Mesothelial cell of epicardium (in vitro differentiated cells): ENCODE data around the gene ROBO1. TPM values are rescaled to one million over a fixed set of nuclear protein-coding genes. Genes with fewer than 3 reads are reported as not detected.

Experiments used
- DNase-seq, 2 experiments: peaks; one replicate each; pipeline ENCODE4 v3.0.0; 2021; ENCODE audit warnings: low spot score in 2 of 2; ENCODE audit not compliant: unreplicated experiment in 2 of 2
- H3K27ac Mint-ChIP-seq: 2 replicates; pipeline ENCODE4 v1.8.0; 2021; ENCODE audit warnings: mixed read lengths
- H3K27me3 Mint-ChIP-seq: 2 replicates; pipeline ENCODE4 v1.8.0; 2021; ENCODE audit warnings: low read depth, mixed read lengths
- H3K36me3 Mint-ChIP-seq: 2 replicates; pipeline ENCODE4 v1.8.0; 2021; ENCODE audit warnings: mixed read lengths
- H3K4me1 Mint-ChIP-seq: 2 replicates; pipeline ENCODE4 v1.8.0; 2021; ENCODE audit warnings: mixed read lengths
- H3K4me3 Mint-ChIP-seq: 2 replicates; pipeline ENCODE4 v1.8.0; 2021; ENCODE audit warnings: mild to moderate bottlenecking, moderate library complexity, mixed read lengths
- H3K9me3 Mint-ChIP-seq: 2 replicates; pipeline ENCODE4 v1.8.0; 2021; ENCODE audit warnings: mixed read lengths
- total RNA-seq: library from RNA; stranded (reverse); gene quantifications from 3 replicates; pipeline ENCODE4 v1.2.1, GENCODE V29; 2021
- TF ChIP-seq, protein P1 (sequence below): fragments of 200-600 bp; sonication (generic); IDR thresholded peaks from one replicate; pipeline ENCODE4 v1.5.0; 2021; ENCODE audit warnings: antibody characterized with exemption; ENCODE audit not compliant: unreplicated experiment

The ROBO1 gene
- total RNA-seq, 1 donor from 2014 or later, result 143 TPM

DNA sequence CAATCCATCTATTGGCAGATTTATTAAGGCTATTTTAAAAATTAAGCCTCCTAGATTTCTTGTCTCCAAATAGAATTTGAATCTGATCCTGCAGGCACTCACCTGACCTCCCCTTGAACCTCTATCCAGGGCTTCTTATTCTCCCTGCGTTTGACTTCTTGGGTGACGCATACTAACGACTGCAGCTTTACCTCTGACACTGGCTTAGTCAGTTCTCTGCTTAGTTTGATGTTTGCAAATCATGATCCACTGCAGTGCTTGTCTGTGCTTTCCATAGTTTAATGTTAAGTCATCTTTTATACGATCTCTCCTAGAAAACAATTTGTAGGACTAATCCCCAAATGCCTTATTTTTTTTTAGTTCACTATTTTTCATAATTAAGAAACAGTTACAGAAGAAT is 233.1 kb downstream of the ROBO1 start:
- Mint-ChIP-seq H3K27ac (no peak overlapping the region), H3K36me3 (no peaks in the 10 kb centered on the region), H3K4me1 (peaks cover 23% of the 10 kb centered on the region), H3K27me3 (no peaks in the 10 kb centered on the region), H3K9me3 (no peaks in the 10 kb centered on the region), H3K4me3 (no peak overlapping the region)
- TF ChIP-seq, protein P1, sequence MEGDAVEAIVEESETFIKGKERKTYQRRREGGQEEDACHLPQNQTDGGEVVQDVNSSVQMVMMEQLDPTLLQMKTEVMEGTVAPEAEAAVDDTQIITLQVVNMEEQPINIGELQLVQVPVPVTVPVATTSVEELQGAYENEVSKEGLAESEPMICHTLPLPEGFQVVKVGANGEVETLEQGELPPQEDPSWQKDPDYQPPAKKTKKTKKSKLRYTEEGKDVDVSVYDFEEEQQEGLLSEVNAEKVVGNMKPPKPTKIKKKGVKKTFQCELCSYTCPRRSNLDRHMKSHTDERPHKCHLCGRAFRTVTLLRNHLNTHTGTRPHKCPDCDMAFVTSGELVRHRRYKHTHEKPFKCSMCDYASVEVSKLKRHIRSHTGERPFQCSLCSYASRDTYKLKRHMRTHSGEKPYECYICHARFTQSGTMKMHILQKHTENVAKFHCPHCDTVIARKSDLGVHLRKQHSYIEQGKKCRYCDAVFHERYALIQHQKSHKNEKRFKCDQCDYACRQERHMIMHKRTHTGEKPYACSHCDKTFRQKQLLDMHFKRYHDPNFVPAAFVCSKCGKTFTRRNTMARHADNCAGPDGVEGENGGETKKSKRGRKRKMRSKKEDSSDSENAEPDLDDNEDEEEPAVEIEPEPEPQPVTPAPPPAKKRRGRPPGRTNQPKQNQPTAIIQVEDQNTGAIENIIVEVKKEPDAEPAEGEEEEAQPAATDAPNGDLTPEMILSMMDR, result no peak
- no peak for DNase-seq

DNA sequence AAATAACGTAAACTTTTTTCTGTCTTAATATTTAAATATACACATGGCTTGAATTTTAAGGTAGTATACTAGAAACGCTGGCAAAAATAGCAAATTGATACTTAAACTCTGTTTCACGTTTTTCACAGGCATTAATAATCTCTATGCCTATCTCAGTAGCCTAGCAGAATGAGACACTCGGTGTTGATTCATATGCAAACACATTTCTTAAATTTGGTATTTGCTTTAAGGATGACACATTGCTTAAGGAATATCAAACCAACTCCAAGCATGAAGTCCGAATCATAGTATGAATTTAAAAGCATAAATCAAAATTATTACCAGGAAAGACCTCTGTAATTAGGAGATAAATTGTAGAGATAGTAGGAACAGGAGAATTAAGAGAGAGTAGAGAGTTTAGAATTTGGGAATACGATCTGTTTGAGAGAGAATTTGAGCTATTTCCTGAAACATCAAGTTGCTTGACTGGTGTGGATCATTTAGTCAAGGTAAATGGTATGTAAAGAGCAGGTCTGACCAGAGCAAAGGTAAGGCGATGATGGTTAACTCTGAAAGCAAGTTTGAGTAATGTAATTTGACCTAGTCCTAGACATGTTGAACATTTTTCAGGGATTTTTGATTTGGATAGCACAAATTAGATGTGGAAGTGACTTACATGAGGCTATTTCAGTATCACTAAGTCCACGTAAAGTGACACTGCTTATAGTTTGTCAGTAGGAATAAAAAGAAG is 236.1 kb downstream of the ROBO1 start:
- Mint-ChIP-seq H3K36me3 (no peaks in the 10 kb centered on the region), H3K27me3 (no peaks in the 10 kb centered on the region), H3K9me3 (no peaks in the 10 kb centered on the region), H3K4me3 (no peak overlapping the region), H3K27ac (no peak overlapping the region), H3K4me1 (peaks cover 18% of the 10 kb centered on the region)
- DNase-seq, result no peak
- TF ChIP-seq, protein P1, result no peak

DNA sequence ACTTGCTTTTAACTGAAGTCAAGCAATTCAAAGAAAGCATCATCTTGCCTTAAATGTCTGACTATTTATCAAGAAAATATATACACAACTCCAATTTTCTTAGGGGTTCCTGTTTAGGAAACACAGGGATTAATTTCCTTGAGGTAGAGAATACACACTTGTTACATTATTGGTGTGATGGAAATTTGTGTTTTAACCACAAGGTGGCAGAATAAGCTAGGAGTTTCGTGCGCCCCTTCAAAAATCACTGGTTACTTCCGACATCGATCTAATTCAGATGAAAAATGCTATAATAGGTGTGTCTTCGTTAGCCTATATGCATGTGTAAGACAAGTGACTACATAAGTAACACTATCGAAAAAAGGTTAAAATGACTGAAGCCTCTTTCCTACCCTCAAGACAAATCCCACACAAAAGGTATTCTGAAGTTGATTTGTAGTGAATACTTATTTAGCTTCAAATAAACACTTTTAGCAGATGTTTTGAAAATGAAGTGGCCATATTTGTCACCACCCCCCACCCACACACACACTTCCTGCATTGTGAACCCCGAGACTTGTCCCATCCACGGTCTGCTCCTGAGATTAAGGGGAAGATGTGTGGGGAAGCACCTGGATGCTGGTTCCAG is 246.5 kb downstream of the ROBO1 start:
- H3K36me3 Mint-ChIP-seq, result no peaks in the 10 kb centered on the region
- no peak for DNase-seq
- TF ChIP-seq, protein P1, result peak; percentile 83
- H3K27me3 Mint-ChIP-seq, result peaks cover 2% of the 10 kb centered on the region
- H3K4me3 Mint-ChIP-seq, result peak overlapping the region; percentile 41
- no peaks in the 10 kb centered on the region for H3K9me3 Mint-ChIP-seq
- H3K27ac Mint-ChIP-seq, result no peak overlapping the region
- H3K4me1 Mint-ChIP-seq, result peaks cover 9% of the 10 kb centered on the region

DNA sequence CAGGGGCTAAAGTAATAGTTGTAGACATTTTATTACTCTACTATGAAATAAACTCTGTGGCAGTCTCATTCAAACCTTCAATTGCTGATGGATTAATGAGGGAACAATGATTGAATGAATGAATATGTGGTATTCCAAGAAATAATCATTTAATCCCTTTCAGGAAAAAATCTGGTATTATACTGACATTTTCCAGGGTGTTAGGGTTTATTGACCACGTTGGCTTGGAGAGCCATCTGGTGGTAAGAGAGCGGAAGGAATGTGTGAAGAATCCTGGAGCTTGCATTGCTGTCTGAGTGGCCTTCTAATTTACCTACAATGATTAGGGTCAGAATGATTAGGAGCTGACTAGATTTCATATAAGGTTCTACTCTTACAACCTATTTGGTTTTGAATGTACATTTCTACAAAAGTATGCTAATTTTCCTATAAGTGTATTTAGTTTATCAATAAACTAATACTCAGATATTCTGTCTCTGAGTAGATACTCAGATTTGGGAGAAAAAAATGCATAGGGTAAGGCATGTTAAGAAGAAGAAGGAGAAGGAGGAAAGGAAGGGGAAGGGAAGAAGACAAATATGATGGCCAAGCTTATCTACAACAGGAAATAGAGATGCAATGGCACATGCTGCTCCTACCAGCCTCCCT is 249.9 kb downstream of the ROBO1 start:
- Mint-ChIP-seq H3K27ac (no peak overlapping the region), H3K9me3 (no peaks in the 10 kb centered on the region), H3K4me3 (no peak overlapping the region), H3K27me3 (peaks cover 2% of the 10 kb centered on the region), H3K4me1 (peaks cover 25% of the 10 kb centered on the region), H3K36me3 (no peaks in the 10 kb centered on the region)
- TF ChIP-seq, protein P1, result peak; percentile 26
- DNase-seq, result no peak

DNA sequence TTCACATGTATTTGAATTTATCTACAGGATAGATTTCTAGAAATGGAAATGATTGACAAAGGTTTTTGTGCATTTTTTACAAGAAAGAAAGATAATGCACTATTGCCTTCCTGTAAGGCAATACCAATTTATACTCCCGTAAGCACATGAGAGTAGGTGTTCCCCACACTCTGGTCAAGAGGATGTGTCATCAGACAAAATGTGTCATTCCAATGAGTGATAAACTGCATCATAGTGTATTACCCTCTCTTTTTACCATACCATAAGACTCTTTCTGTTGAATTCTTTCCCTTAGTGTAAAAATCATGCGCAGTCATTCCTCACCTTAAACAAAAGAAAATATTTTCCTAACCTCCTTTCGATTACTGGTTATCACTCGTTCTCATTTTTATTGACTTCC is 251.0 kb downstream of the ROBO1 start:
- TF ChIP-seq, protein P1, result no peak
- Mint-ChIP-seq H3K4me1 (peaks cover 27% of the 10 kb centered on the region), H3K4me3 (no peak overlapping the region), H3K27ac (no peak overlapping the region), H3K36me3 (no peaks in the 10 kb centered on the region), H3K27me3 (no peaks in the 10 kb centered on the region), H3K9me3 (no peaks in the 10 kb centered on the region)
- no peak for DNase-seq
